T-cell (primary cell): ENCODE data around the gene SPOCK3. TPM values are rescaled to one million over a fixed set of nuclear protein-coding genes. Genes with fewer than 3 reads are reported as not detected.

ENCODE experiments used
- ATAC-seq, 4 experiments: fragments of 200-7000 bp in 3 of 4; fragments of 150-1000 bp in 1 of 4; cut with Tn5 transposase; replicated peaks in 1 of 4; 1 replicate in 3 of 4; 2 replicates in 1 of 4; pipeline ENCODE4 v1.10.0; 2021; ENCODE audit warnings: moderate library complexity in 3 of 4, mild to moderate bottlenecking in 2 of 4, moderate number of reproducible peaks in 1 of 4
- CTCF ChIA-PET, 2 donors: fragments of 300-600 bp; sonication (Branson Sonifier 250); formaldehyde crosslinking; loops; one replicate each; lab custom pipeline; 2022; ENCODE audit warnings: antibody characterized with exemption in 2 of 2; lab: Charles Lee
- POLR2A ChIA-PET, 2 donors: fragments of 300-600 bp; sonication (Branson Sonifier 250); formaldehyde crosslinking; loops; one replicate each; lab custom pipeline; 2022; ENCODE audit warnings: antibody characterized with exemption in 2 of 2; lab: Charles Lee
- DNase-seq, 35 experiments: peaks; one replicate each; pipeline versions ENCODE4 v3.0.0 to v3.0.0-alpha.2; 2013 to 2023
- H3K27ac ChIP-seq: one replicate; pipeline ENCODE4 v1.5.1; 2013; ENCODE audit warnings: low read length
- H3K27me3 ChIP-seq, 2 experiments: replicated peaks in 1 of 2; 1 replicate in 1 of 2; 2 replicates in 1 of 2; pipeline versions ENCODE4 v1.6.1 to v1.7.0; 2013; ENCODE audit warnings: low read length in 1 of 2, mixed read lengths in 1 of 2; ENCODE audit not compliant: control insufficient read depth in 2 of 2, insufficient read depth in 2 of 2; ENCODE audit errors: extremely low read depth in 1 of 2
- H3K36me3 ChIP-seq, 2 donors: 1 replicate in 1 of 2; 2 replicates in 1 of 2; pipeline versions ENCODE4 v1.6.1 to v1.7.0; 2013; ENCODE audit warnings: low read length in 1 of 2; ENCODE audit not compliant: control insufficient read depth in 2 of 2, insufficient read depth in 1 of 2; ENCODE audit errors: extremely low read depth in 1 of 2
- H3K4me1 ChIP-seq, 2 experiments: 1 replicate in 1 of 2; 2 replicates in 1 of 2; pipeline versions ENCODE4 v1.6.1 to v1.7.0; 2013; ENCODE audit warnings: low read length in 2 of 2, mixed read lengths in 1 of 2; ENCODE audit not compliant: insufficient read depth in 2 of 2, control insufficient read depth in 1 of 2; ENCODE audit errors: extremely low read depth in 1 of 2
- H3K4me3 ChIP-seq, 2 donors: 1 replicate in 1 of 2; 2 replicates in 1 of 2; pipeline versions ENCODE4 v1.5.1 to v1.7.0; 2013; ENCODE audit warnings: mild to moderate bottlenecking in 2 of 2, low read length in 1 of 2, moderate library complexity in 1 of 2; ENCODE audit not compliant: control insufficient read depth in 1 of 2; ENCODE audit errors: extremely low read depth in 1 of 2
- H3K9me3 ChIP-seq: 2 replicates; pipeline ENCODE4 v1.7.0; 2013
- H3K27ac Mint-ChIP-seq, 2 donors: one replicate each; pipeline ENCODE4 v1.8.0; 2020 to 2021; ENCODE audit warnings: mild to moderate bottlenecking in 2 of 2, mixed read lengths in 2 of 2
- H3K27me3 Mint-ChIP-seq, 2 donors: one replicate each; pipeline ENCODE4 v1.8.0; 2021 to 2022; ENCODE audit warnings: mixed read lengths in 2 of 2
- H3K36me3 Mint-ChIP-seq: one replicate; pipeline ENCODE4 v1.8.0; 2021; ENCODE audit warnings: mixed read lengths
- H3K4me1 Mint-ChIP-seq, 3 donors: one replicate each; pipeline ENCODE4 v1.8.0; 2020 to 2022; ENCODE audit warnings: mixed read lengths in 3 of 3, mild to moderate bottlenecking in 1 of 3
- H3K4me3 Mint-ChIP-seq, 3 donors: one replicate each; pipeline ENCODE4 v1.8.0; 2020 to 2022; ENCODE audit warnings: mild to moderate bottlenecking in 3 of 3, mixed read lengths in 3 of 3, moderate library complexity in 3 of 3
- H3K9me3 Mint-ChIP-seq, 3 donors: one replicate each; pipeline ENCODE4 v1.8.0; 2020 to 2022; ENCODE audit warnings: mixed read lengths in 3 of 3
- WGBS: methylation state at CpG from one replicate; pipeline ENCODE4 v1.1.5; 2013; ENCODE audit warnings: missing lambda C conversion rate; ENCODE audit not compliant: insufficient coverage; 5-methylcytosine and 5-hydroxymethylcytosine counted together
- total RNA-seq, 35 experiments: library from RNA in 6 of 35; stranded (reverse) in 6 of 35; fragments of 120-200 nt in 1 of 35; gene quantifications; one replicate each; pipeline versions ENCODE4 v1.2.1 to v1.2.4 and lab custom pipeline; 2013 to 2026

SPOCK3 gene
- total RNA-seq, 5 donors from 2014 or later (not counting 1 experiment from before 2014, with no cell fraction given), result not detected

DNA sequence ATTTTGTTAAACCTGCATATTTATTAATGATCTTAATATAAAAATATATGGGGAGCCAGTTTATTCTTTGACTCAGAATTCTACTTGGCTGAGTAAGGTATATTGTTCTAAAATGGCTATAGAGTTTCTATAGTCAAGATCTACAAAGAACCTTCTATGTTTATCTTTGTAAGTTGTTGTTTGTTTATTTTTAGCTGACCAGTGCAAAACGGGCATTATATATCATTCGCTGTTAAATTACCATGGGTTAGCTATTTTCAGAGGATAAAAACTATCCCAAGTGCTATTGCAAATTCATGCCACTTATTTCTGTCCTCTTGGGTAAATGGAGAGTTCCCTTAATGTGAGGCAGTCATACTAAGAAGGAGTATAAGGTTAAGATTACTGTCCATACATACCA lies 5.3 kb upstream of the SPOCK3 start:
- Histone ChIP-seq H3K9me3 (no peaks in the 10 kb centered on the region), H3K36me3 (no peaks in the 10 kb centered on the region), H3K4me1 (peaks cover 0 to under 1% of the 10 kb centered on the region in 2 experiments), H3K4me3 (no peak overlapping the region), H3K27me3 (peaks cover 0 to 1% of the 10 kb centered on the region in 2 experiments), H3K27ac (no peak overlapping the region)
- no peak for ATAC-seq
- DNase-seq, result no peak
- peaks cover 11 to 12% of the 10 kb centered on the region in 2 donors for H3K27me3 Mint-ChIP-seq
- ChIA-PET CTCF (no interaction called here), POLR2A (no interaction called here)
- H3K4me1 Mint-ChIP-seq, result peaks cover 0 to 3% (median 0%) of the 10 kb centered on the region in 3 donors
- H3K36me3 Mint-ChIP-seq, result no peaks in the 10 kb centered on the region
- H3K9me3 Mint-ChIP-seq, result peaks cover 6 to 8% (median 8%) of the 10 kb centered on the region in 3 donors
- H3K27ac Mint-ChIP-seq, result no peak overlapping the region
- H3K4me3 Mint-ChIP-seq, result no peak overlapping the region
- no CpG with 5 or more reads among the region's 2 CpGs for WGBS

GRCh38 chr4:167238226-167238625 lies 3.9 kb upstream of the SPOCK3 start:
- H3K4me1 ChIP-seq, result peaks cover 0 to 9% of the 10 kb centered on the region in 2 experiments
- no peak for ATAC-seq
- H3K27ac ChIP-seq, result no peak overlapping the region
- H3K27me3 ChIP-seq, result peaks cover 0 to 15% of the 10 kb centered on the region in 2 experiments
- no peaks in the 10 kb centered on the region for H3K36me3 Mint-ChIP-seq
- ChIA-PET POLR2A (no interaction called here), CTCF (no interaction called here)
- H3K4me3 Mint-ChIP-seq, result no peak overlapping the region
- H3K27ac Mint-ChIP-seq, result no peak overlapping the region
- WGBS, result no CpG with 5 or more reads among the region's 1 CpG
- H3K27me3 Mint-ChIP-seq, result peaks cover 17 to 22% of the 10 kb centered on the region in 2 donors
- H3K4me3 ChIP-seq, result no peak overlapping the region
- H3K4me1 Mint-ChIP-seq, result peaks cover 0 to 4% (median 0%) of the 10 kb centered on the region in 3 donors
- no peak for DNase-seq
- no peaks in the 10 kb centered on the region for H3K36me3 ChIP-seq
- H3K9me3 ChIP-seq, result no peaks in the 10 kb centered on the region
- H3K9me3 Mint-ChIP-seq, result peaks cover 6 to 8% (median 8%) of the 10 kb centered on the region in 3 donors

- DNase-seq, result peak in 1 of 35 experiments; percentile 11
- peaks cover 0 to 9% of the 10 kb centered on the region in 2 experiments for H3K4me1 ChIP-seq
- Mint-ChIP-seq H3K9me3 (peaks cover 0 to 4% (median 3%) of the 10 kb centered on the region in 3 donors), H3K36me3 (no peaks in the 10 kb centered on the region), H3K27ac (no peak overlapping the region), H3K4me1 (peaks cover 0 to 4% (median 0%) of the 10 kb centered on the region in 3 donors), H3K4me3 (peak overlapping the region in 1 of 3 donors; percentile 45), H3K27me3 (peaks cover 20 to 29% of the 10 kb centered on the region in 2 donors)
- peak overlapping the region in 1 of 2 donors; percentile 61 for H3K4me3 ChIP-seq
- no peak for ATAC-seq
- no peak overlapping the region for H3K27ac ChIP-seq
- H3K27me3 ChIP-seq, result peaks cover 0 to 20% of the 10 kb centered on the region in 2 experiments
- no peaks in the 10 kb centered on the region for H3K36me3 ChIP-seq
- no peaks in the 10 kb centered on the region for H3K9me3 ChIP-seq
- ChIA-PET CTCF (interaction anchor here in 1 of 2 donors (0.7 kb wide), 1 partner anchor 40 kb away, joined by 3 read pairs; no protein-coding TSS in a partner anchor), POLR2A (no interaction called here)
- WGBS, result 0% methylated on average over 35 of the region's 40 CpGs
Observed at GRCh38 chr4:167233685-167234315, 494 bp downstream of the SPOCK3 start.

- Mint-ChIP-seq H3K4me1 (peaks cover 0 to 4% (median 0%) of the 10 kb centered on the region in 3 donors), H3K9me3 (peaks cover 0 to 3% (median 0%) of the 10 kb centered on the region in 3 donors), H3K36me3 (no peaks in the 10 kb centered on the region), H3K27ac (no peak overlapping the region), H3K4me3 (peak overlapping the region in 1 of 3 donors; percentile 45), H3K27me3 (peaks cover 17 to 29% of the 10 kb centered on the region in 2 donors)
- ATAC-seq (no peak), DNase-seq (no peak)
- peaks cover 0 to 9% of the 10 kb centered on the region in 2 experiments for H3K4me1 ChIP-seq
- no peaks in the 10 kb centered on the region for H3K36me3 ChIP-seq
- POLR2A ChIA-PET, result no interaction called here
- 78% methylated on average over 17 of the region's 25 CpGs for WGBS
- H3K27me3 ChIP-seq, result peaks cover 0 to 20% of the 10 kb centered on the region in 2 experiments
- CTCF ChIA-PET, result no interaction called here
- H3K27ac ChIP-seq, result no peak overlapping the region
- no peaks in the 10 kb centered on the region for H3K9me3 ChIP-seq
- H3K4me3 ChIP-seq, result peak overlapping the region in 1 of 2 donors; percentile 61
Observed at GRCh38 chr4:167232805-167233684, 1.2 kb downstream of the SPOCK3 start.

DNA sequence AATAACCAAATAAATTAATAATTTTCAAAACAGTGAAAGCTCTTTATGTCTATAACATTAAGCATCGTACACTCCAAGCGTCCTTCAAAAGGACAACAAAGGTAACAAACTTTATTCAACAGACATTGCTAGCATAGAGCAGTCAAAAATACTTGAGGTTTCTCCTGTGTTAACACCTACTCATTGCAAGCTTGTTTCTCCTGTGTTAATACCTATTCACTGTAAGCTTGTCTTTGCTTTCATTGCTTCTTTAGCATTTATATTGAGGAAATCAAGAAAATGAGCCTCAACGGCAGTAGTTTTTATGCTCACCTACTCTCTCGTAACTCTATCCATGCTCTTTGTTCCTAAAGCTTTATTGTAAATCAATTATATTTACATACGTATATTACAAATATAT lies 3.5 kb downstream of the SPOCK3 start:
- no peak for ATAC-seq
- Histone ChIP-seq H3K4me3 (no peak overlapping the region), H3K27me3 (peaks cover 0 to 20% of the 10 kb centered on the region in 2 experiments), H3K27ac (no peak overlapping the region), H3K36me3 (no peaks in the 10 kb centered on the region), H3K4me1 (peaks cover 0 to 9% of the 10 kb centered on the region in 2 experiments), H3K9me3 (no peaks in the 10 kb centered on the region)
- ChIA-PET CTCF (interaction anchor here in 1 of 2 donors (0.5 kb wide), 1 partner anchor 121 kb away, joined by 5 read pairs; no protein-coding TSS in a partner anchor), POLR2A (no interaction called here)
- DNase-seq, result no peak
- H3K36me3 Mint-ChIP-seq, result no peaks in the 10 kb centered on the region
- peaks cover 17 to 26% of the 10 kb centered on the region in 2 donors for H3K27me3 Mint-ChIP-seq
- WGBS, result 100% methylated on average over 1 of the region's 5 CpGs
- H3K9me3 Mint-ChIP-seq, result no peaks in the 10 kb centered on the region
- no peak overlapping the region for H3K4me3 Mint-ChIP-seq
- H3K27ac Mint-ChIP-seq, result no peak overlapping the region
- H3K4me1 Mint-ChIP-seq, result peaks cover 0 to 4% (median 0%) of the 10 kb centered on the region in 3 donors

GRCh38 chr4:167222099-167222498 lies 12.2 kb downstream of the SPOCK3 start:
- Mint-ChIP-seq H3K36me3 (no peaks in the 10 kb centered on the region), H3K9me3 (peaks cover 0 to 3% (median 0%) of the 10 kb centered on the region in 3 donors), H3K4me1 (no peaks in the 10 kb centered on the region), H3K4me3 (no peak overlapping the region), H3K27me3 (no peaks in the 10 kb centered on the region), H3K27ac (no peak overlapping the region)
- POLR2A ChIA-PET, result no interaction called here
- CTCF ChIA-PET, result no interaction called here
- DNase-seq (no peak), ATAC-seq (no peak)
- no CpG with 5 or more reads among the region's 2 CpGs for WGBS
- Histone ChIP-seq H3K4me1 (no peaks in the 10 kb centered on the region), H3K27ac (no peak overlapping the region), H3K27me3 (no peaks in the 10 kb centered on the region), H3K36me3 (no peaks in the 10 kb centered on the region), H3K4me3 (no peak overlapping the region), H3K9me3 (no peaks in the 10 kb centered on the region)
